ENCODE measurements around the gene LTB. TPM values are rescaled to one million over a fixed set of nuclear protein-coding genes. Genes with fewer than 3 reads are reported as not detected.

LTB gene
- total and polyA plus RNA-seq, 2 of the 4 experiments (the other 2 are of a cell fraction), result not detected

DNA sequence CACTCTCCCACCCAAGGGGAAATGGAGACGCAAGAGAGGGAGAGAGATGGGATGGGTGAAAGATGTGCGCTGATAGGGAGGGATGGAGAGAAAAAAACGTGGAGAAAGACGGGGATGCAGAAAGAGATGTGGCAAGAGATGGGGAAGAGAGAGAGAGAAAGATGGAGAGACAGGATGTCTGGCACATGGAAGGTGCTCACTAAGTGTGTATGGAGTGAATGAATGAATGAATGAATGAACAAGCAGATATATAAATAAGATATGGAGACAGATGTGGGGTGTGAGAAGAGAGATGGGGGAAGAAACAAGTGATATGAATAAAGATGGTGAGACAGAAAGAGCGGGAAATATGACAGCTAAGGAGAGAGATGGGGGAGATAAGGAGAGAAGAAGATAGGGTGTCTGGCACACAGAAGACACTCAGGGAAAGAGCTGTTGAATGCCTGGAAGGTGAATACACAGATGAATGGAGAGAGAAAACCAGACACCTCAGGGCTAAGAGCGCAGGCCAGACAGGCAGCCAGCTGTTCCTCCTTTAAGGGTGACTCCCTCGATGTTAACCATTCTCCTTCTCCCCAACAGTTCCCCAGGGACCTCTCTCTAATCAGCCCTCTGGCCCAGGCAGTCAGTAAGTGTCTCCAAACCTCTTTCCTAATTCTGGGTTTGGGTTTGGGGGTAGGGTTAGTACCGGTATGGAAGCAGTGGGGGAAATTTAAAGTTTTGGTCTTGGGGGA is 6.1 kb downstream of the LTB start:
- Histone ChIP-seq H2BK120ac (ENCODE audit: low read depth, low read length) (no peak overlapping the region), H3K36me3 (ENCODE audit: control insufficient read depth, insufficient read depth, low read length) (no peaks in the 10 kb centered on the region), H4K8ac (ENCODE audit: low read depth in 2 of 2, low read length in 2 of 2) (no peak overlapping the region), H2BK20ac (ENCODE audit: low read depth, low read length) (no peak overlapping the region), H3K4me2 (ENCODE audit: low read depth, low read length) (no peak overlapping the region), H4K5ac (ENCODE audit: low read depth, low read length) (no peak overlapping the region), H3K9me1 (ENCODE audit: insufficient read depth, low read length) (no peaks in the 10 kb centered on the region), H3K14ac (replicated peaks; ENCODE audit: low read depth, low read length) (no peak overlapping the region), H2AK5ac (ENCODE audit: low read depth, low read length) (no peak overlapping the region), H4K20me1 (ENCODE audit: insufficient read depth, low read length) (no peaks in the 10 kb centered on the region), H3K4me1 (ENCODE audit: control insufficient read depth, insufficient read depth, low read length) (no peaks in the 10 kb centered on the region), H4K91ac (ENCODE audit: insufficient read depth, low read depth, low read length) (no peak overlapping the region), H3K9me3 (ENCODE audit: control insufficient read depth, insufficient read depth, low read length) (no peaks in the 10 kb centered on the region), H2AK9ac (replicated peaks; ENCODE audit: low read depth, low read length, poor library complexity) (no peak overlapping the region), H3K4ac (ENCODE audit: low read depth, low read length) (no peak overlapping the region), H2BK15ac (ENCODE audit: low read depth, low read length) (no peak overlapping the region), H3K79me1 (ENCODE audit: low read depth in 1 of 2, low read length in 2 of 2) (no peaks in the 10 kb centered on the region), H3K27ac (ENCODE audit: insufficient read depth, low read length) (no peak overlapping the region), H2AFZ (replicated peaks; ENCODE audit: low read length, poor library complexity) (no peak overlapping the region), H3K9ac (ENCODE audit: low read depth, low read length) (no peak overlapping the region), H3K56ac (ENCODE audit: extremely low read depth, insufficient read depth, low read length) (no peak overlapping the region), H2BK5ac (ENCODE audit: low read depth, low read length, poor library complexity, severe bottlenecking) (no peak overlapping the region), H3K27me3 (ENCODE audit: control insufficient read depth, insufficient read depth, low read length) (peaks cover 30% of the 10 kb centered on the region), H3K18ac (ENCODE audit: low read depth, low read length) (no peak overlapping the region), H3K23ac (ENCODE audit: low read depth, low read length) (no peak overlapping the region), H3K4me3 (ENCODE audit: insufficient read depth, low read depth, low read length) (no peak overlapping the region)
- in situ Hi-C loops (cut with MboI; ENCODE audit: low sequenced_read_pairs), result no loop called here
- DNase-seq (no peak), ATAC-seq (ENCODE audit: low read depth) (no peak)
- dilution Hi-C loops (cut with HindIII; ENCODE audit: low sequenced_read_pairs, unreplicated experiment), result no loop called here
- no peak for TF ChIP-seq POLR2A (IDR thresholded peaks at IDR 0.05; ENCODE audit: low read depth, low read length)
- TF ChIP-seq MXI1 (IDR thresholded peaks at IDR 0.05; ENCODE audit: borderline replicate concordance, low read depth, low read length), result no peak
- no peak for TF ChIP-seq MAFK (IDR thresholded peaks at IDR 0.05; ENCODE audit: low read depth, low read length)
- TF ChIP-seq CEBPB (IDR thresholded peaks at IDR 0.05; ENCODE audit: low read depth, low read length), result no peak
- BruUV-seq (replicated peaks), result no TSS peak
- ChIA-PET CTCF (no interaction called here), POLR2A (ENCODE audit: unreplicated experiment) (no interaction called here)
- intact Hi-C loops (cut with micrococcal nuclease), result no loop called here
- 52% methylated on average over 4 of the region's 8 CpGs; no CpG with 5 or more reads in 1 of the 2 experiments for WGBS, 2 experiments (ENCODE audit: extremely low coverage in 2 of 2, insufficient read length in 1 of 2)
